K562 (cell line): ENCODE measurements around the gene KLHDC7B. TPM values are rescaled to one million over a fixed set of nuclear protein-coding genes. Genes with fewer than 3 reads are reported as not detected.
A peak's percentile ranks its signal among the peaks of the same experiment; 100 is the strongest.

ENCODE experiments used
- ATAC-seq: fragments of 200-7000 bp; cut with Tn5 transposase; 3 replicates; pipeline ENCODE4 v1.9.1; 2020; ENCODE audit warnings: moderate library complexity
- BruUV-seq: library from RNA; stranded (reverse); fragments of 400-500 nt; replicated peaks from 2 replicates; lab custom pipeline; 2021; lab: Mats Ljungman, UMichigan
- CTCF ChIA-PET: fragments of 300-600 bp; formaldehyde crosslinking; extraction: SDS; loops from one replicate; lab custom pipeline; 2021; ENCODE audit warnings: low intra/inter-chr PET ratio; lab: Yijun Ruan, JAX
- POLR2A ChIA-PET: fragments of 300-600, 350-650 bp; sonication (Branson Sonifier 250); formaldehyde crosslinking; extraction: SDS; loops from one replicate; lab custom pipeline; 2021; ENCODE audit warnings: antibody characterized with exemption, inconsistent platforms; lab: Yijun Ruan, JAX
- DNase-seq, 4 experiments: peaks; one replicate each; pipeline versions ENCODE4 v3.0.0 to v3.0.0-alpha.2; 2011 to 2018; ENCODE audit warnings: low spot score in 3 of 4, mixed read lengths in 3 of 4; ENCODE audit errors: extremely low read depth in 1 of 4
- FAIRE-seq: peaks from 2 replicates; lab custom pipeline; 2011; peaks lifted over from hg19 to GRCh38; lab: Jason Lieb, UNC
- H2AFZ ChIP-seq: 2 replicates; pipeline ENCODE4 v1.6.0; 2011; ENCODE audit warnings: low read depth, low read length, control low read depth, inconsistent platforms
- H3K27ac ChIP-seq: fragments of 200-600 bp; 3 replicates; pipeline ENCODE4 v1.8.0; 2011; ENCODE audit warnings: low read depth, mild to moderate bottlenecking, control low read depth, inconsistent platforms, low read length, moderate library complexity, mixed read lengths; ENCODE audit errors: extremely low read depth
- H3K27me3 ChIP-seq, 2 experiments: fragments of 300-600 bp in 1 of 2; 2 replicates in 1 of 2; 3 replicates in 1 of 2; pipeline versions ENCODE4 v1.6.0 to v1.8.0; 2011; ENCODE audit warnings: inconsistent platforms in 2 of 2, low read length in 2 of 2, mild to moderate bottlenecking in 1 of 2, mixed read lengths in 1 of 2, moderate library complexity in 1 of 2; ENCODE audit not compliant: control insufficient read depth in 2 of 2, insufficient read depth in 2 of 2
- H3K36me3 ChIP-seq: fragments of 300-600 bp; 3 replicates; pipeline ENCODE4 v1.8.0; 2011; ENCODE audit warnings: mild to moderate bottlenecking, low read length, inconsistent platforms; ENCODE audit not compliant: control insufficient read depth, insufficient read depth
- H3K4me1 ChIP-seq, 2 experiments: fragments of 200-600 bp in 1 of 2; replicated peaks in 1 of 2; 2 replicates in 1 of 2; 3 replicates in 1 of 2; pipeline versions ENCODE4 v1.5.1 to v1.8.0; 2011; ENCODE audit warnings: inconsistent platforms in 2 of 2, low read length in 2 of 2, mild to moderate bottlenecking in 1 of 2, mixed read lengths in 1 of 2, moderate library complexity in 1 of 2; ENCODE audit not compliant: control insufficient read depth in 2 of 2, insufficient read depth in 2 of 2
- H3K4me2 ChIP-seq: 2 replicates; pipeline ENCODE4 v1.6.1; 2011; ENCODE audit warnings: low read length, control low read depth, inconsistent platforms, mixed read lengths; ENCODE audit not compliant: insufficient read depth
- H3K4me3 ChIP-seq: fragments of 200-600 bp; sonication (generic), shearing (Covaris generic); 2 replicates; pipeline ENCODE4 v1.5.1; 2016; ENCODE audit warnings: control low read depth, inconsistent platforms
- H3K79me2 ChIP-seq: fragments of 200-600 bp; 3 replicates; pipeline ENCODE4 v1.8.0; 2011; ENCODE audit warnings: low read length, inconsistent platforms; ENCODE audit not compliant: control insufficient read depth, insufficient read depth
- H3K9ac ChIP-seq, 2 experiments: 2 replicates each; pipeline versions ENCODE4 v1.6.0 to v1.6.1; 2011; ENCODE audit warnings: low read depth in 2 of 2, low read length in 2 of 2, control low read depth in 1 of 2, inconsistent platforms in 1 of 2, mild to moderate bottlenecking in 1 of 2, mixed read lengths in 1 of 2; ENCODE audit not compliant: insufficient read depth in 1 of 2
- H3K9me1 ChIP-seq: one replicate; pipeline ENCODE4 v1.6.0; 2011; ENCODE audit warnings: inconsistent platforms, mild to moderate bottlenecking, low read length, moderate library complexity; ENCODE audit not compliant: control insufficient read depth, insufficient read depth
- H3K9me3 ChIP-seq: replicated peaks from 2 replicates; pipeline ENCODE4 v1.5.1; 2011; ENCODE audit warnings: low read depth, low read length, inconsistent platforms; ENCODE audit not compliant: control insufficient read depth, insufficient read depth
- H4K20me1 ChIP-seq: replicated peaks from 2 replicates; pipeline ENCODE4 v1.6.1; 2011; ENCODE audit warnings: low read length, inconsistent platforms, mixed read lengths; ENCODE audit not compliant: control insufficient read depth, insufficient read depth
- C11orf30 ChIP-seq: fragments of 450-650 bp; IDR thresholded peaks from 2 replicates; pipeline ENCODE4 v1.6.1; 2016; ENCODE audit warnings: low read depth, mild to moderate bottlenecking
- DDX20 ChIP-seq: fragments of 450-650 bp; IDR thresholded peaks from 2 replicates; pipeline ENCODE4 v1.6.1; 2016; ENCODE audit warnings: missing genetic modification characterization, low read depth, mild to moderate bottlenecking, missing compliant biosample characterization, moderate library complexity
- FOXM1 ChIP-seq, 2 experiments: fragments of 450-650 bp in 1 of 2; sonication (generic) in 1 of 2; formaldehyde crosslinking in 1 of 2; IDR thresholded peaks; 2 replicates each; pipeline versions ENCODE4 v1.6.1 to v1.9.0; 2017 to 2022; ENCODE audit warnings: low read depth in 2 of 2, mild to moderate bottlenecking in 2 of 2, missing genetic modification reagents in 1 of 2, moderate library complexity in 1 of 2
- KDM5B ChIP-seq: fragments of 200-600 bp; sonication (generic); IDR thresholded peaks from 2 replicates; pipeline ENCODE4 v1.6.1; 2012; ENCODE audit warnings: low read depth, mild to moderate bottlenecking, moderate library complexity, low read length, control low read depth, inconsistent platforms; ENCODE audit not compliant: insufficient replicate concordance
- MTA1 ChIP-seq: fragments of 450-650 bp; IDR thresholded peaks from 2 replicates; pipeline ENCODE4 v1.6.1; 2017; ENCODE audit warnings: borderline replicate concordance
- NFIC ChIP-seq: fragments of 450-650 bp; IDR thresholded peaks from 2 replicates; pipeline ENCODE4 v1.6.1; 2017; ENCODE audit warnings: mild to moderate bottlenecking, inconsistent platforms
- PCBP1 ChIP-seq: fragments of 200-400 bp; formaldehyde crosslinking; IDR thresholded peaks from 2 replicates; pipeline ENCODE4 v1.6.1; 2018; ENCODE audit warnings: mild to moderate bottlenecking, low read depth, low read length; ENCODE audit not compliant: poor library complexity, severe bottlenecking
- POLR2H ChIP-seq: IDR thresholded peaks from 2 replicates; pipeline ENCODE4 v1.6.1; 2016; ENCODE audit warnings: missing genetic modification characterization, low read depth, mild to moderate bottlenecking, control low read depth, missing compliant biosample characterization, moderate library complexity
- RBM25 ChIP-seq: fragments of 200-400 bp; formaldehyde crosslinking; IDR thresholded peaks from 2 replicates; pipeline ENCODE4 v1.6.1; 2018; ENCODE audit warnings: low read length, low read depth, moderate library complexity; ENCODE audit not compliant: severe bottlenecking
- TBP ChIP-seq: optimal IDR thresholded peaks from 2 replicates; pipeline ENCODE3; 2011; ENCODE audit warnings: low read depth, low read length, improper control_type of control experiment
- ZFX ChIP-seq: sonication (generic); formaldehyde crosslinking; IDR thresholded peaks from 2 replicates; pipeline ENCODE4 v1.8.0; 2022; ENCODE audit warnings: mild to moderate bottlenecking, missing genetic modification reagents, moderate library complexity
- ZNF644 ChIP-seq: fragments of 200-800 bp; sonication (Bioruptor generic); IDR thresholded peaks from 2 replicates; pipeline ENCODE4 v1.6.1; 2016; ENCODE audit warnings: low read depth, missing genetic modification characterization, missing compliant biosample characterization
- WGBS: fragments of 100-300 bp; shearing (Covaris generic); methylation state at CpG from one replicate; pipeline ENCODE4 v1.1.6; 2016; ENCODE audit warnings: low coverage, mixed read lengths; ENCODE audit not compliant: insufficient coverage; ENCODE audit errors: missing lambda C conversion rate; 5-methylcytosine and 5-hydroxymethylcytosine counted together
- in situ Hi-C: fragments of 300-500 bp; cut with MboI; formaldehyde crosslinking; loops from 4 replicates; pipeline ENCODE4 v1.15.0; 2018; ENCODE audit warnings: inconsistent platforms, mixed read lengths
- intact Hi-C: fragments of 100-400 bp; cut with micrococcal nuclease; formaldehyde crosslinking; loops from 2 replicates; pipeline ENCODE4 v1.14.2; 2022
- polyA plus RNA-seq, 8 experiments: library from polyadenylated mRNA; depleted of rRNA in 4 of 8; stranded (reverse) in 5 of 8; unstranded in 3 of 8; fragments of >200 nt; fragmentation: Nextera tagmentation in 2 of 8; fragmentation: Illumina TruSeq in 1 of 8; extraction: Ambion mirVana in 2 of 8; extraction: Trizol in 1 of 8; gene quantifications; 2 replicates each; pipeline versions ENCODE4 v1.2.1 to v1.2.3, GENCODE V29; 2011 to 2014; ENCODE audit warnings: inconsistent platforms in 1 of 8, missing spikeins in 1 of 8
- total RNA-seq, 7 experiments: library from RNA; depleted of rRNA in 6 of 7; stranded (reverse); fragments of >200 nt in 6 of 7; fragmentation: Illumina TruSeq in 2 of 7; extraction: Trizol in 2 of 7; gene quantifications; 2 replicates each; pipeline versions ENCODE4 v1.2.1 to v1.2.3, GENCODE V29; 2011 to 2021; ENCODE audit warnings: low replicate concordance in 1 of 7
- TF ChIP-seq, protein P1 (sequence below): fragments of 250-450 bp; sonication (Bioruptor Pico); IDR thresholded peaks from 2 replicates; pipeline ENCODE4 v1.4.0; 2020
- TF ChIP-seq, protein P2 (sequence below), 2 experiments: fragments of 200-800 bp in 1 of 2; sonication (Bioruptor generic) in 1 of 2; sonication (generic) in 1 of 2; formaldehyde crosslinking in 1 of 2; IDR thresholded peaks in 1 of 2; conservative IDR thresholded peaks in 1 of 2; 2 replicates each; pipeline versions ENCODE4 v1.5.0 to v1.6.1; 2016 to 2020; ENCODE audit warnings: missing compliant biosample characterization in 1 of 2, missing genetic modification characterization in 1 of 2, missing genetic modification reagents in 1 of 2
- TF ChIP-seq, protein P3 (sequence below): fragments of 250-450 bp; sonication (Bioruptor Pico); IDR thresholded peaks from 2 replicates; pipeline ENCODE4 v1.5.1; 2021; ENCODE audit warnings: mild to moderate bottlenecking

Gene KLHDC7B
- total and polyA plus RNA-seq, 9 of the 15 experiments (the other 6 are each of a cell fraction or from before 2014, with no cell fraction given), result 0.04 to 0.22 (median 0.05) TPM; not detected in 4

DNA sequence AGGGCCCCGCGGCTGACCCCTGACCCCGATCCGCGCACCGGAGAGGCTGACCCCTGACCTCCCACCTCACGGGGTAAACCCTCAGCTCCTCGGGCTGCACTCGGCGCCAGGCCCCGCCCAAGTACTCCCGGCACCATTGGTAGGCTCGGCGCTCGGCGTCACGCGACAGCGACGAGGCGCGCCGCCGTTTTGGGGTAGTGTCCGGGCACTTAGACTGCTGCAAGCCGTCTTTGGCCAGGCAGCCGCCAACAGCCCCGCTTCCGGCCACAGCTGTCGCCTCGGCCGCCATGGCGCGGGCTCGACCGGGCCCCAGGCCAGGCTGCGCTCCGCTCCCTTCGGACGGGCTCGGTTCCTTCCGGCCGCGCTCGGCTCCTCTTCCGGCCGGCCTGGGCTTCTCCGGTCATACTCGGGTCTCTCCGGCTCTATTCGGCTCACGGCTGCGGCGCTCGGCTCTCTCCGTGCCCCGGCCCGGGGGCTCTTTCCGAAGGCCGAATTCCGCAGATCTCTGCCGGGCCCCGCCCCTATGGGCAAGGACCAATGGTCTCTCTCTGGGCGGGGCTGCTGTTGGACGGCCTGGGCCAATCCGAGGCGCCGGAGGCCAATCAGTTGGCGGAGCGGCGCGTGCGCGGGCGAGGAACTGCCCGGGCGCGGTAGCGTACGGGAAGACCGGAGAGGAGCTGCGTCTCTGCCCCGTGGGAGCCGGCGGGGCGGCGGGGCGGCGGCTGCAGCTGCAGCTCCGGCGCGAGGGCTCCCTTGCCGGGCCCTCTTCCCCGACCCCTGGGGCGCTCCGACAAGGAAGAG, 37.0 kb downstream of the KLHDC7B start, which contains the start of gene CHKB:
Gene CHKB, minus strand, starts transcription at position 357 of the 801 bp plus-strand sequence. Its CDS starts 68 bp downstream, at position 289.
- peak; percentile 98 for ATAC-seq
- TF ChIP-seq MTA1, result peak; percentile 90
- TF ChIP-seq, protein P1, sequence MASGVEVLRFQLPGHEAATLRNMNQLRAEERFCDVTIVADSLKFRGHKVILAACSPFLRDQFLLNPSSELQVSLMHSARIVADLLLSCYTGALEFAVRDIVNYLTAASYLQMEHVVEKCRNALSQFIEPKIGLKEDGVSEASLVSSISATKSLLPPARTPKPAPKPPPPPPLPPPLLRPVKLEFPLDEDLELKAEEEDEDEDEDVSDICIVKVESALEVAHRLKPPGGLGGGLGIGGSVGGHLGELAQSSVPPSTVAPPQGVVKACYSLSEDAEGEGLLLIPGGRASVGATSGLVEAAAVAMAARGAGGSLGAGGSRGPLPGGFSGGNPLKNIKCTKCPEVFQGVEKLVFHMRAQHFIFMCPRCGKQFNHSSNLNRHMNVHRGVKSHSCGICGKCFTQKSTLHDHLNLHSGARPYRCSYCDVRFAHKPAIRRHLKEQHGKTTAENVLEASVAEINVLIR, result peak; percentile 70
- TF ChIP-seq TBP, result peak; percentile 25
- TF ChIP-seq, protein P2, sequence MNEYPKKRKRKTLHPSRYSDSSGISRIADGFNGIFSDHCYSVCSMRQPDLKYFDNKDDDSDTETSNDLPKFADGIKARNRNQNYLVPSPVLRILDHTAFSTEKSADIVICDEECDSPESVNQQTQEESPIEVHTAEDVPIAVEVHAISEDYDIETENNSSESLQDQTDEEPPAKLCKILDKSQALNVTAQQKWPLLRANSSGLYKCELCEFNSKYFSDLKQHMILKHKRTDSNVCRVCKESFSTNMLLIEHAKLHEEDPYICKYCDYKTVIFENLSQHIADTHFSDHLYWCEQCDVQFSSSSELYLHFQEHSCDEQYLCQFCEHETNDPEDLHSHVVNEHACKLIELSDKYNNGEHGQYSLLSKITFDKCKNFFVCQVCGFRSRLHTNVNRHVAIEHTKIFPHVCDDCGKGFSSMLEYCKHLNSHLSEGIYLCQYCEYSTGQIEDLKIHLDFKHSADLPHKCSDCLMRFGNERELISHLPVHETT (CRISPR knock-in tag; conservative IDR thresholded peaks at IDR 0.05 in 1 of 2, IDR thresholded peaks at IDR 0.05 in 1 of 2), result peak in 1 of 2 experiments; percentile 80; a peak in 2 of 4 replicates
- TF ChIP-seq ZNF644 (tag), result no peak
- peak; percentile 82 for TF ChIP-seq RBM25
- TF ChIP-seq NFIC, result peak; percentile 29; the same call in 1 of the 2 replicates
- TF ChIP-seq ZFX (CRISPR knock-in tag), result peak; percentile 90
- TF ChIP-seq DDX20 (tag), result no peak
- no peak for TF ChIP-seq FOXM1 (IDR thresholded peaks at IDR 0.05; ENCODE audit: low read depth)
- no peak for TF ChIP-seq FOXM1 (CRISPR knock-in tag; IDR thresholded peaks at IDR 0.05; ENCODE audit: low read depth)
- TF ChIP-seq KDM5B, result peak; percentile 68
- peak; percentile 31 for TF ChIP-seq PCBP1
- TF ChIP-seq, protein P3, sequence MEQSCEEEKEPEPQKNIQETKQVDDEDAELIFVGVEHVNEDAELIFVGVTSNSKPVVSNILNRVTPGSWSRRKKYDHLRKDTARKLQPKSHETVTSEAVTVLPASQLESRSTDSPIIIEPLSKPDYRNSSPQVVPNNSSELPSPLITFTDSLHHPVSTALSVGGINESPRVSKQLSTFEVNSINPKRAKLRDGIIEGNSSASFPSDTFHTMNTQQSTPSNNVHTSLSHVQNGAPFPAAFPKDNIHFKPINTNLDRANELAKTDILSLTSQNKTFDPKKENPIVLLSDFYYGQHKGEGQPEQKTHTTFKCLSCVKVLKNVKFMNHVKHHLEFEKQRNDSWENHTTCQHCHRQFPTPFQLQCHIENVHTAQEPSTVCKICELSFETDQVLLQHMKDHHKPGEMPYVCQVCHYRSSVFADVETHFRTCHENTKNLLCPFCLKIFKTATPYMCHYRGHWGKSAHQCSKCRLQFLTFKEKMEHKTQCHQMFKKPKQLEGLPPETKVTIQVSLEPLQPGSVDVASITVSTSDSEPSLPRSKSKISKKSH (CRISPR knock-in tag), result no peak
- TF ChIP-seq POLR2H (tag), result no peak; the same call in 1 of the 2 replicates
- TF ChIP-seq C11orf30, result peak; percentile 58

More for the DNA sequence above, 37.0 kb downstream of the KLHDC7B start, which contains the start of gene CHKB:
- in situ Hi-C loops, result no loop called here
- peaks cover 6% of the 10 kb centered on the region; the same call in 2 of the 3 replicates for H3K79me2 ChIP-seq
- no peaks in the 10 kb centered on the region for H3K9me3 ChIP-seq
- DNase-seq (peak; percentile 94 to 97 (median 95)), FAIRE-seq (peak; percentile 91)
- WGBS, result under 1% methylated on average over 47 of the region's 96 CpGs
- H3K36me3 ChIP-seq, result no peaks in the 10 kb centered on the region; the same call in 2 of the 3 replicates
- peak within 1 kb of the TSS; percentile 77 for H3K4me3 ChIP-seq
- no peaks in the 10 kb centered on the region for H3K27me3 ChIP-seq
- ChIA-PET CTCF (interaction anchor here (0.7 kb wide), 1 partner anchor 72 kb away, joined by 3 read pairs; no protein-coding TSS in a partner anchor), POLR2A (interaction anchor here (0.5 to 1.6 kb wide), 8 partner anchors 11 to 242 kb away, joined by 3 to 4 read pairs (median 3); partner anchors contain the start of genes SCO2 and SYCE3)
- H3K4me1 ChIP-seq, result peaks cover 15 to 29% of the 10 kb centered on the region in 2 experiments; a peak in 4 of 5 replicates
- H4K20me1 ChIP-seq, result no peaks in the 10 kb centered on the region
- H3K27ac ChIP-seq, result peak within 1 kb of the TSS; percentile 96
- no TSS peak for BruUV-seq
- intact Hi-C loops, result no loop called here
- H3K9me1 ChIP-seq, result no peaks in the 10 kb centered on the region
- H3K9ac ChIP-seq, result peak within 1 kb of the TSS; percentile 93 to 97
- peak within 1 kb of the TSS; percentile 88 for H3K4me2 ChIP-seq
- peak within 1 kb of the TSS; percentile 92 for H2AFZ ChIP-seq
